Subcutaneous adipose tissue (tissue), 4 donors: ENCODE data around the gene COQ6. TPM values are rescaled to one million over a fixed set of nuclear protein-coding genes. Genes with fewer than 3 reads are reported as not detected.

ENCODE experiments used
- CTCF ChIP-seq: fragments of 450-650 bp; IDR thresholded peaks from one replicate; pipeline ENCODE4 v1.5.1; 2016; ENCODE audit warnings: low read depth, mild to moderate bottlenecking, control low read depth, antibody characterized with exemption, moderate library complexity
- total RNA-seq, 4 donors: library from RNA; depleted of rRNA; stranded (reverse); fragments of >200 nt; gene quantifications; one replicate each; pipeline ENCODE4 v1.1.0, GENCODE V29; 2016

Gene COQ6
- total RNA-seq, 4 donors from 2014 or later = 34.6 to 46.9 (median 37.9) TPM

- TF ChIP-seq CTCF = no peak
These were observed 27.8 kb downstream of the COQ6 start for GRCh38 chr14:73977896-73978295.

GRCh38 chr14:73988065-73988464 lies 38.0 kb downstream of the COQ6 start:
- TF ChIP-seq CTCF = no peak

- no peak for TF ChIP-seq CTCF
These were observed 41.0 kb downstream of the COQ6 start for GRCh38 chr14:73991092-73991491.

- no peak for TF ChIP-seq CTCF
These were observed 45.9 kb downstream of the COQ6 start for GRCh38 chr14:73995977-73996378.

- no peak for TF ChIP-seq CTCF
These were observed 46.6 kb downstream of the COQ6 start for GRCh38 chr14:73996731-73997107.

GRCh38 chr14:73997108-73997943 lies 47.2 kb downstream of the COQ6 start:
- TF ChIP-seq CTCF = no peak

- TF ChIP-seq CTCF = no peak
These were observed 47.9 kb downstream of the COQ6 start for GRCh38 chr14:73997944-73998447.
